GM12873 (cell line): ENCODE measurements around the gene TMEM135.

Source experiments
- CTCF ChIP-seq: IDR thresholded peaks from 2 replicates; pipeline ENCODE4 v1.5.1; 2012; ENCODE audit warnings: low read depth, mild to moderate bottlenecking, moderate library complexity, low read length, control low read depth; ENCODE audit not compliant: insufficient read depth; ENCODE audit errors: missing control alignments

TMEM135 gene

DNA sequence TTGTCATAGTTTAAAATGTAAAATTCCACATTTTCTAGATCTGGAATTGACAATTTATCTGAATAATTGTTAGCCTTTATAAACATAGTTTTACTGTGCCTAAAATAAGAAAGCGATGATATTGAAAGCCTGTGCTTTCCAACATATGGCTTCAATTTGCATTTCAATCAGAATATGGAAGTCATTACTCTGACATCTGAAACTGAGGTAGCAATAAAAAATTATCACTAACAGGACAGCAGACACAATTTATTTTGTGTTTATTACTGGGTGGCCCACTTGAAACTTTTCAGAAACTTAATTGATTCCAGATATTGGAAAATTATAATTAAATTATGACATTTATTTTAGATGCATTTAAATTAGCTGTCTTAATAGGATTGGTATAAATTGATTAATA, 78.5 kb downstream of the TMEM135 start:
- TF ChIP-seq CTCF = no peak

GRCh38 chr11:87120937-87121336, 83.2 kb downstream of the TMEM135 start:
- no peak for TF ChIP-seq CTCF

- TF ChIP-seq CTCF = no peak
Measured at GRCh38 chr11:87122852-87123251, 85.1 kb downstream of the TMEM135 start.

DNA sequence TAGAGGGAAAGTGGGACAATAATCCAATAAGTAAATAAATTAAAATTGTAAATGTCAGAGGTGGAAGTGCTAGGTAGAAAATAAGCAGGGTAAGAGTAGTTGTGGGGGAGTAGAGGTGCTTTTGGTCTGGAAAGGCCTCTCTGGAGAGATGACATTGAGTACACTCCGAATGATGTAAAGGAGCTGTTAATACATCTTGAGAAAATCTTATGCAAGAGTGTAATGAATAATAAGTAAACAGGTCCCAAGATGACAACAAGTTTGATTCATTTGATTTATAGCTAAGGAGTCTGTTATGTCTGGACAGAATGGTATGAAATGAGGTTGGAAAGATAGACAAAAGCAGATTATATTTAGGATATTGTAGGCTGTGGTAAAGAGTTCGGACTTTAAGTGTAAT, 87.5 kb downstream of the TMEM135 start:
- TF ChIP-seq CTCF = no peak

- TF ChIP-seq CTCF = no peak
Measured at GRCh38 chr11:87127101-87127500, 89.4 kb downstream of the TMEM135 start.

DNA sequence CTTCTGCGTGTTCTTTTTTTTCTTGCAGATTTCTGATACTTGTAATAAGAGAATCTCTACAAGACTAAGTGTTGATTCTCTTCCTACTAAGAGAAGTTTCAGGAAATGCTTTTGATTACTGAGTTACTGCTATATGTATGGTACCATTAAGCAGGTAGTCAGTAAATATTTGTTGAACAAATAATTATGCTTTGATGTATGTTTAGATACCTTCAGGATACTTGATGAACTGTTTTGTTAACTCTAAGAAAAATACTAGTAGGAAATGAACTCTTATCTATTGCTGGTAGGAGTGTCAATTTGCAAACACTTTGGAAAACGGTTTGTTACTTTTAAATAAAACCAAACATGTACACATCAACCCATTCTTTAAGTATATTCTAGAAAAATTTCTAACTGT, 90.6 kb downstream of the TMEM135 start:
- TF ChIP-seq CTCF = no peak

DNA sequence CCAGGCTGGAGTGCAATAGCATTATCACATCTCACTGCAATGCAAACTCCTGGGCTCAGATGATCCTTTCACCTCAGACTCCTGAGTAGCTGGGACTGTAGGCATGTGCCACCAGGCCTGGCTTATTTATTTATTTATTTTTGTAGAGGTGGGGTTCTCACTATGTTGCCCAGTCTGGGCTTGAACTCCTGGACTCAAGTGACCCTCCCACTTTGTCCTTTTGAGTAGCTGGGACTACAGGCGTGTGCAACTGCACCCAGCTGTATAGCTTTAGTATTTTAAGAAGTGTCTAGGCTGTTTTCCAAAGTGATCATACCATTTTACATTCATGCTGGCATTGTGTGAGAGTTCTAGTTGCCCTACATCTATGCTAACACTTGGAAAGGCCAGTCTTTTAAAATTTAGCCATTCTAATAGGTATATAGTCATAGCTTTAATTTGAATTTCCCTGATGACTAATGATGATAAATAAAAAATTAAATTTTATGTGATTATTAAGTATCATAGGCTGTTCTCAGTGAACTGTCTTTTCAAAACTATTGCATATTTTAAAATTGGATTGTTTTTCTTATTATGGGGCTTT, 96.9 kb downstream of the TMEM135 start:
- no peak for TF ChIP-seq CTCF
